ENCODE measurements around the gene EPRS1. TPM values are rescaled to one million over a fixed set of nuclear protein-coding genes. Genes with fewer than 3 reads are reported as not detected.
"Not testable (repeated sequence)": the region's sequence is repeated elsewhere in the genome, so short reads cannot be mapped to it uniquely, and the experiment has no call there.

Gene EPRS1
- total RNA-seq, 2 donors from 2014 or later: 204 to 218 TPM

- no peak overlapping the region for H3K4me3 Mint-ChIP-seq
- peaks cover 9 to 15% of the 10 kb centered on the region in 2 donors for H3K36me3 Mint-ChIP-seq (ENCODE audit: insufficient read depth in 2 of 2)
- H3K9me3 Mint-ChIP-seq: no peaks in the 10 kb centered on the region
- ATAC-seq (replicated peaks in 1 of 2) (no peak), DNase-seq (no peak)
- H3K27ac Mint-ChIP-seq: no peak overlapping the region
- H3K27me3 Mint-ChIP-seq (ENCODE audit: low read depth): no peaks in the 10 kb centered on the region
- H3K4me1 Mint-ChIP-seq (ENCODE audit: low read depth): no peaks in the 10 kb centered on the region
These were observed 16.3 kb upstream of the EPRS1 start for GRCh38 chr1:220062629-220063028.

- Mint-ChIP-seq H3K27ac (no peak overlapping the region), H3K36me3 (ENCODE audit: insufficient read depth in 2 of 2) (peaks cover 9 to 15% of the 10 kb centered on the region in 2 donors), H3K4me1 (ENCODE audit: low read depth) (no peaks in the 10 kb centered on the region), H3K27me3 (ENCODE audit: low read depth) (no peaks in the 10 kb centered on the region), H3K4me3 (no peak overlapping the region), H3K9me3 (no peaks in the 10 kb centered on the region)
- ATAC-seq (replicated peaks in 1 of 2): no peak
- DNase-seq: no peak
These were observed 14.6 kb upstream of the EPRS1 start for GRCh38 chr1:220060876-220061275.

- ATAC-seq (replicated peaks in 1 of 2): no peak
- no peaks in the 10 kb centered on the region for H3K4me1 Mint-ChIP-seq (ENCODE audit: low read depth)
- H3K27me3 Mint-ChIP-seq (ENCODE audit: low read depth): no peaks in the 10 kb centered on the region
- DNase-seq: no peak
- H3K27ac Mint-ChIP-seq: peak overlapping the region; percentile 16
- H3K36me3 Mint-ChIP-seq (ENCODE audit: insufficient read depth in 2 of 2): peaks cover 0 to 2% of the 10 kb centered on the region in 2 donors
- no peaks in the 10 kb centered on the region for H3K9me3 Mint-ChIP-seq
- H3K4me3 Mint-ChIP-seq: no peak overlapping the region
These were observed 10.1 kb upstream of the EPRS1 start for GRCh38 chr1:220056374-220056773.

- peaks cover 7 to 16% of the 10 kb centered on the region in 2 donors for H3K36me3 Mint-ChIP-seq (ENCODE audit: insufficient read depth in 2 of 2)
- peak overlapping the region; percentile 98 to 100 for H3K4me3 Mint-ChIP-seq
- no peaks in the 10 kb centered on the region for H3K9me3 Mint-ChIP-seq
- H3K27me3 Mint-ChIP-seq (ENCODE audit: low read depth): no peaks in the 10 kb centered on the region
- peaks cover 52% of the 10 kb centered on the region for H3K4me1 Mint-ChIP-seq (ENCODE audit: low read depth)
- H3K27ac Mint-ChIP-seq: peak overlapping the region; percentile 99
- no peak for ATAC-seq (replicated peaks in 1 of 2)
- no peak for DNase-seq
These were observed 801 bp downstream of the EPRS1 start for GRCh38 chr1:220045356-220046051.

DNA sequence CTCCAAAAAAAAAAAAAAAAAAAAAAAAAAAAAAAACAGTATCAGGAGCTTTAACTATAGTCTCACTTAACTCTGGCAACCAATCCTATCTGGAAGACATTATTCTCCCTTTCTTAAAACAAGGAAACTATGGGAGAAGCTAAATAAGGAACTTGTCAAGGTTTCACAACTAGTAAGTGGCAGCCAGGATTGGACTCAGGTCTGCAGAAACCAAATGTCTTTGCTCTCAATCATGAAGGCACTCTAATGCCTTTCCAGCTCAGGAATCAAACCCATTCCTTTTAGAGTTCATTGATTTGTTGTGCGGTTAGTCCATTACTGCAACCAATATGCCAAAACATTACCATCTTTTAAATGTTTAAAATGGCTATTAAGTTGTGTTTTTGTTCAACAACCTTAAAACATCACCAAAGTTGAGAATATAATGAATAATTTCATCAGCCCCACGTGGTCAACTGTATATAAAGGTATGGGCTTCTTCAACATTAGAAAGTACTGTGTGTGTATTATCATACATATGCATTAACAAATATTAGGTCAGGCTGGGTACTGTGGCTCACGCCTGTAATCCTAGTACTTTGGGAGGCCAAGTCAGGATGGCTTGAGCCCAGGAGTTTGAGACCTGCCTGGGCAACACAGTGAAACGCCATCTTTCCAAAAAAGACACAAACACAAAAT is 1.5 kb downstream of the EPRS1 start:
- peak overlapping the region; percentile 98 to 100 for H3K4me3 Mint-ChIP-seq
- no peak for DNase-seq
- peak overlapping the region; percentile 99 for H3K27ac Mint-ChIP-seq
- no peak for ATAC-seq (replicated peaks in 1 of 2)
- H3K9me3 Mint-ChIP-seq: no peaks in the 10 kb centered on the region
- peaks cover 52% of the 10 kb centered on the region for H3K4me1 Mint-ChIP-seq (ENCODE audit: low read depth)
- H3K27me3 Mint-ChIP-seq (ENCODE audit: low read depth): no peaks in the 10 kb centered on the region
- H3K36me3 Mint-ChIP-seq (ENCODE audit: insufficient read depth in 2 of 2): peaks cover 7 to 16% of the 10 kb centered on the region in 2 donors

DNA sequence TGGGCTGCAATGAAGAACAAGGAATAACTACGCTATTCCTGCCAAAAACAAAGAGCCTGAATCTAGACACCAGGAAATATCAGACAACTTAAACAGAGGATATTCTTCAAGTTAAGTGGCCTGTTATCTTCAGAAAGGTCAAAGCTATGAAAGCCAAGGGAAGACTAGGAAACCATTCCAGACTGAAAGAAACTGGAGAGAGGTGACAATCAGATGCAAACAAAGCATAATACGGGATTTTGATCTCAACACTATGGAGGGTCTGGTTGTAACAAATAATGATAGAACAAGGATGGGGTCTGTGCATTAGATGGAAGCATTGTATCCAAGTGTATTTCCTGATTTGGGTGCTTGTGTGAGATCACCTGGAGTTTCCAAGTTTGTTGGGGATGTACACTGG is 2.7 kb downstream of the EPRS1 start:
- H3K27ac Mint-ChIP-seq: peak overlapping the region; percentile 80
- DNase-seq (no peak), ATAC-seq (replicated peaks in 1 of 2) (no peak)
- H3K36me3 Mint-ChIP-seq (ENCODE audit: insufficient read depth in 2 of 2): peaks cover 7 to 20% of the 10 kb centered on the region in 2 donors
- no peaks in the 10 kb centered on the region for H3K9me3 Mint-ChIP-seq
- peak overlapping the region; percentile 62 to 87 for H3K4me3 Mint-ChIP-seq
- peaks cover 57% of the 10 kb centered on the region for H3K4me1 Mint-ChIP-seq (ENCODE audit: low read depth)
- no peaks in the 10 kb centered on the region for H3K27me3 Mint-ChIP-seq (ENCODE audit: low read depth)

DNA sequence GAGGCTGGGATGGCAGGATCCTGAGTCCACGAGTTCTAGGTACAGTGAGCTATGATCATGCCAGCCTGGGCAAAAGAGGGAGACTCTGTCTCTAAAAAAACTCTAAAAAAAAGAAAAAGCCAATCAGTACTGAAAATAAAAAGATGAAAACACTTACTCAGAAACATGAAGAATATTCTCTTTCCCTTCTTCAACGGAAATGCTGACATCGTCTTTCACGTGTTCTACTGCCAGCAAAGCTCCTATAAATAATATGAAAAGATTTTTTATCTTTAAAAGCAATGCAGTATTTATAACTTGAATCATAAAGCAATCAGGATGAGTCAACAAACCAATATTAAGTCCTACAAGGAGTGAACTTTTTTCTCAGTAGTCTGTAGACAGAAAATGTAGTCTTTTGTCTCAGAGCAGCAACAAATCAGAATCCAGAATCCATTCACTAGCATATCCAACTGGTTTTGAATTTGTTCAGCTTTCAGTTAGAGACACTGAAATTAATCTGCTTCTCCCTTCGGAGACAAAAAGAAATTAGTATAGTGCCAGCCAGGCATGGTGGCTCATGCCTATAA is 6.2 kb downstream of the EPRS1 start:
- ATAC-seq (replicated peaks in 1 of 2) (no peak), DNase-seq (no peak)
- Mint-ChIP-seq H3K27me3 (ENCODE audit: low read depth) (no peaks in the 10 kb centered on the region), H3K4me1 (ENCODE audit: low read depth) (peaks cover 61% of the 10 kb centered on the region), H3K27ac (peak overlapping the region; percentile 42), H3K9me3 (no peaks in the 10 kb centered on the region), H3K4me3 (no peak overlapping the region), H3K36me3 (ENCODE audit: insufficient read depth in 2 of 2) (peaks cover 7 to 25% of the 10 kb centered on the region in 2 donors)

GRCh38 chr1:220038640-220039039 is 7.7 kb downstream of the EPRS1 start:
- no peak for ATAC-seq (replicated peaks in 1 of 2)
- Mint-ChIP-seq H3K4me3 (peak overlapping the region; percentile 15 to 40), H3K27me3 (ENCODE audit: low read depth) (no peaks in the 10 kb centered on the region), H3K27ac (peak overlapping the region; percentile 64), H3K36me3 (ENCODE audit: insufficient read depth in 2 of 2) (peaks cover 4 to 26% of the 10 kb centered on the region in 2 donors), H3K9me3 (no peaks in the 10 kb centered on the region), H3K4me1 (ENCODE audit: low read depth) (peaks cover 55% of the 10 kb centered on the region)
- no peak for DNase-seq

- H3K9me3 Mint-ChIP-seq; DNase-seq; H3K27me3 Mint-ChIP-seq (ENCODE audit: low read depth): not testable (repeated sequence)
- ATAC-seq (replicated peaks in 1 of 2): peak; percentile 60 to 69
- Mint-ChIP-seq H3K4me1 (ENCODE audit: low read depth) (peaks cover 46% of the 10 kb centered on the region), H3K4me3 (peak overlapping the region in 1 of 2 donors; percentile 1), H3K27ac (peak overlapping the region; percentile 8), H3K36me3 (ENCODE audit: insufficient read depth in 2 of 2) (peaks cover 0 to 29% of the 10 kb centered on the region in 2 donors)
These were observed 8.5 kb downstream of the EPRS1 start for GRCh38 chr1:220037810-220038209.

- H3K4me3 Mint-ChIP-seq: no peak overlapping the region
- H3K27ac Mint-ChIP-seq: no peak overlapping the region
- peaks cover 5 to 36% of the 10 kb centered on the region in 2 donors for H3K36me3 Mint-ChIP-seq (ENCODE audit: insufficient read depth in 2 of 2)
- DNase-seq (no peak), ATAC-seq (replicated peaks in 1 of 2) (no peak)
- H3K9me3 Mint-ChIP-seq: no peaks in the 10 kb centered on the region
- H3K4me1 Mint-ChIP-seq (ENCODE audit: low read depth): peaks cover 15% of the 10 kb centered on the region
- H3K27me3 Mint-ChIP-seq (ENCODE audit: low read depth): no peaks in the 10 kb centered on the region
These were observed 13.4 kb downstream of the EPRS1 start for GRCh38 chr1:220032911-220033310.

DNA sequence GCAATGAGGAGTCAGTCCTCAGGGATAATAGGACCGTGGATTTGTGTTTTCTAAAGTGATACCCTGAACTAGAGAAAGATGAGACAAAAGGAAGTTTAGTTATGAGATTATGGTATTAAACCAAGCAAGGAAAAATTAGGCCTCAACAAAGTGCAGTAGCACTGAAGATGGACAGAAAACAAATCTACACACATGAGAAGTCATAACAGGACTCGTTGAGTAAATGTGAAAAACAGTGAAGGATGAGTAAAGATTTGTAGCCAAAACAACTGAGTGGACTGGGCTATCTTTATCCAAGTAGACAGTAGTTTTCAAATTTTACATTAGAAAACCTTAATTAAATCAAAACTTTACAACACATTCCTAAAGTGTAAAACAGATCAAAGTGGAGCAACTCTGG is 15.0 kb downstream of the EPRS1 start:
- Mint-ChIP-seq H3K27me3 (ENCODE audit: low read depth) (no peaks in the 10 kb centered on the region), H3K4me3 (no peak overlapping the region), H3K36me3 (ENCODE audit: insufficient read depth in 2 of 2) (peaks cover 5 to 29% of the 10 kb centered on the region in 2 donors), H3K4me1 (ENCODE audit: low read depth) (peaks cover 4% of the 10 kb centered on the region), H3K27ac (no peak overlapping the region), H3K9me3 (no peaks in the 10 kb centered on the region)
- ATAC-seq (replicated peaks in 1 of 2): peak in 1 of 2 donors; percentile 51
- DNase-seq: no peak

GRCh38 chr1:220028346-220028895 is 17.9 kb downstream of the EPRS1 start:
- Mint-ChIP-seq H3K27ac (no peak overlapping the region), H3K27me3 (ENCODE audit: low read depth) (no peaks in the 10 kb centered on the region), H3K4me3 (no peak overlapping the region), H3K4me1 (ENCODE audit: low read depth) (no peaks in the 10 kb centered on the region), H3K36me3 (ENCODE audit: insufficient read depth in 2 of 2) (peaks cover 6 to 34% of the 10 kb centered on the region in 2 donors), H3K9me3 (no peaks in the 10 kb centered on the region)
- ATAC-seq (replicated peaks in 1 of 2) (no peak), DNase-seq (no peak)

DNA sequence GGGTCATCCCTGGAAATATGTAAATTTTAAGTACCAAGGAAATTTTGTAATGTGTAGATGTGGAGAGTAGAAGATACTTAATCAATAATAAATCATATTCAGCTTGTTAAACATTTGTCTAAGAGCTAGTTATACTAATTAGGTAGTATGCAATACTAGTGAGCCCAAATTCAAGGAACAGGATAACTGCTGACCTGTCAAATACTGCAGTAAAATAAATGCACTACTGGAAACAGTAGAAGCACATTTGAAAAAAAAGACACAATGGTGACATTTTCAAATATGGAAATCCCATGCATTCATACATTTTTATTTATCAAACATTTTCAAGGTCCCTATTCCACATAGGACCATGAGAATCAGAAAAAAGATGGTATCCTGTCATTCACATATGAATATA is 27.2 kb downstream of the EPRS1 start:
- Mint-ChIP-seq H3K27ac (no peak overlapping the region), H3K27me3 (ENCODE audit: low read depth) (no peaks in the 10 kb centered on the region), H3K4me1 (ENCODE audit: low read depth) (peaks cover 16% of the 10 kb centered on the region), H3K9me3 (no peaks in the 10 kb centered on the region), H3K36me3 (ENCODE audit: insufficient read depth in 2 of 2) (peaks cover 12 to 51% of the 10 kb centered on the region in 2 donors), H3K4me3 (no peak overlapping the region)
- ATAC-seq (replicated peaks in 1 of 2) (no peak), DNase-seq (no peak)
